Endothelial cell of umbilical vein (primary cell): Measurements from ENCODE around the gene NSDHL. TPM values are rescaled to one million over a fixed set of nuclear protein-coding genes. Genes with fewer than 3 reads are reported as not detected.

Experiments used
- BruUV-seq: library from RNA; stranded (reverse); fragments of 400-500 nt; replicated peaks from 2 replicates; lab custom pipeline; 2021; lab: Mats Ljungman, UMichigan
- CTCF ChIA-PET: fragments of 300-600, 350-600 bp; sonication (Branson Sonifier 250); formaldehyde crosslinking; loops from one replicate; lab custom pipeline; 2021; ENCODE audit warnings: antibody characterized with exemption, inconsistent platforms; lab: Charles Lee
- POLR2A ChIA-PET: fragments of 300-600, 350-600 bp; sonication (Branson Sonifier 250); formaldehyde crosslinking; loops from one replicate; lab custom pipeline; 2021; ENCODE audit warnings: antibody characterized with exemption, inconsistent platforms; lab: Charles Lee
- DNase-seq: peaks from one replicate; pipeline ENCODE4 v3.0.0-alpha.2; 2011; ENCODE audit warnings: low read depth, low spot score
- FAIRE-seq: peaks from 2 replicates; lab custom pipeline; 2011; peaks lifted over from hg19 to GRCh38; lab: Jason Lieb, UNC
- H2AFZ ChIP-seq: 2 replicates; pipeline ENCODE4 v1.6.0; 2012; ENCODE audit warnings: low read depth, low read length, control low read depth, inconsistent platforms
- H3K27ac ChIP-seq: 2 replicates; pipeline ENCODE4 v1.5.1; 2011; ENCODE audit warnings: low read depth, mild to moderate bottlenecking, control low read depth, low read length, moderate library complexity; ENCODE audit not compliant: insufficient read depth
- H3K27me3 ChIP-seq, 2 experiments: 2 replicates each; pipeline versions ENCODE4 v1.6.0 to v1.6.1; 2011; ENCODE audit warnings: low read length in 2 of 2, mixed read lengths in 1 of 2; ENCODE audit not compliant: control insufficient read depth in 2 of 2, insufficient read depth in 2 of 2
- H3K36me3 ChIP-seq, 2 experiments: 2 replicates in 1 of 2; 3 replicates in 1 of 2; pipeline ENCODE4 v1.5.1; 2011; ENCODE audit warnings: low read length in 2 of 2, mild to moderate bottlenecking in 1 of 2, moderate library complexity in 1 of 2; ENCODE audit not compliant: control insufficient read depth in 2 of 2, insufficient read depth in 2 of 2; ENCODE audit errors: extremely low read depth in 1 of 2
- H3K4me1 ChIP-seq: 3 replicates; pipeline ENCODE4 v1.5.1; 2011; ENCODE audit warnings: mild to moderate bottlenecking, low read length; ENCODE audit not compliant: control insufficient read depth, insufficient read depth; ENCODE audit errors: extremely low read depth
- H3K4me2 ChIP-seq: 2 replicates; pipeline ENCODE4 v1.6.1; 2011; ENCODE audit warnings: low read length, control low read depth, mixed read lengths; ENCODE audit not compliant: insufficient read depth
- H3K4me3 ChIP-seq, 3 experiments: fragments of 200-600 bp in 1 of 3; sonication (generic), shearing (Covaris generic) in 1 of 3; replicated peaks in 1 of 3; 2 replicates each; pipeline ENCODE4 v1.5.1; 2011 to 2016; ENCODE audit warnings: control low read depth in 3 of 3, low read length in 3 of 3, mild to moderate bottlenecking in 2 of 3, inconsistent platforms in 1 of 3, low read depth in 1 of 3, moderate library complexity in 1 of 3; ENCODE audit not compliant: insufficient read depth in 1 of 3
- H3K79me2 ChIP-seq: 2 replicates; pipeline ENCODE4 v1.6.0; 2012; ENCODE audit warnings: low read length, inconsistent platforms; ENCODE audit not compliant: control insufficient read depth, insufficient read depth
- H3K9ac ChIP-seq: replicated peaks from 2 replicates; pipeline ENCODE3; 2011; ENCODE audit warnings: low read length, control low read depth; ENCODE audit not compliant: insufficient read depth; ENCODE audit errors: extremely low read depth
- H3K9me1 ChIP-seq: replicated peaks from 3 replicates; pipeline ENCODE4 v1.6.0; 2011; ENCODE audit warnings: mild to moderate bottlenecking, low read length; ENCODE audit not compliant: control insufficient read depth, insufficient read depth; ENCODE audit errors: extremely low read depth
- H3K9me3 ChIP-seq: replicated peaks from 2 replicates; pipeline ENCODE4 v1.5.1; 2012; ENCODE audit warnings: low read length, inconsistent platforms; ENCODE audit not compliant: control insufficient read depth, insufficient read depth
- H4K20me1 ChIP-seq: replicated peaks from 2 replicates; pipeline ENCODE3; 2011; ENCODE audit warnings: mild to moderate bottlenecking, low read length; ENCODE audit not compliant: control insufficient read depth, insufficient read depth; ENCODE audit errors: extremely low read depth
- CTCF ChIP-seq, 2 donors: IDR thresholded peaks; 1 replicate in 1 of 2; 2 replicates in 1 of 2; pipeline ENCODE4 v1.5.1; 2011; ENCODE audit warnings: low read length in 2 of 2, mild to moderate bottlenecking in 2 of 2, moderate library complexity in 2 of 2, control low read depth in 1 of 2, inconsistent platforms in 1 of 2, low read depth in 1 of 2; ENCODE audit not compliant: insufficient read depth in 1 of 2; ENCODE audit errors: extremely low read depth in 1 of 2
- EZH2 ChIP-seq: IDR thresholded peaks from 2 replicates; pipeline ENCODE4 v1.6.1; 2012; ENCODE audit warnings: borderline replicate concordance, low read depth, mild to moderate bottlenecking, moderate library complexity, low read length, inconsistent platforms; ENCODE audit not compliant: severe bottlenecking
- FOS ChIP-seq: IDR thresholded peaks from 2 replicates; pipeline ENCODE4 v1.6.1; 2011; ENCODE audit warnings: mild to moderate bottlenecking, low read length, moderate library complexity, borderline replicate concordance; ENCODE audit not compliant: insufficient read depth
- GATA2 ChIP-seq: IDR thresholded peaks from 2 replicates; pipeline ENCODE4 v1.7.0; 2011; ENCODE audit warnings: low read depth, mild to moderate bottlenecking, moderate library complexity, mixed read lengths, low read length; ENCODE audit not compliant: insufficient read length, insufficient read depth
- JUN ChIP-seq: IDR thresholded peaks from 2 replicates; pipeline ENCODE4 v1.6.1; 2011; ENCODE audit warnings: borderline replicate concordance, low read depth; ENCODE audit not compliant: insufficient read length, insufficient read depth
- MYC ChIP-seq: IDR thresholded peaks from one replicate; pipeline ENCODE4 v1.6.1; 2011; ENCODE audit warnings: mild to moderate bottlenecking, low read depth, low read length
- POLR2A ChIP-seq: IDR thresholded peaks from 2 replicates; pipeline ENCODE4 v1.6.1; 2012; ENCODE audit warnings: low read depth, mild to moderate bottlenecking, control low read depth, low read length
- POLR2AphosphoS5 ChIP-seq: IDR thresholded peaks from 2 replicates; pipeline ENCODE4 v1.6.1; 2012; ENCODE audit warnings: low read depth, mild to moderate bottlenecking, control low read depth, low read length, moderate library complexity; ENCODE audit not compliant: insufficient read depth
- dilution Hi-C: fragments of 300-500 bp; cut with MboI; formaldehyde crosslinking; loops from one replicate; pipeline ENCODE4 v1.15.0; 2019; ENCODE audit warnings: low sequenced_read_pairs; ENCODE audit not compliant: extremely low pct_ligation_motif_present
- intact Hi-C: fragments of 100-400 bp; cut with micrococcal nuclease; formaldehyde crosslinking; loops from one replicate; pipeline ENCODE4 v1.10.0; 2022
- polyA plus RNA-seq, 4 experiments: library from polyadenylated mRNA; depleted of rRNA in 3 of 4; stranded (reverse) in 3 of 4; unstranded in 1 of 4; fragments of >200 nt; gene quantifications; 2 replicates each; pipeline versions ENCODE4 v1.2.1 to v1.2.3, GENCODE V29; 2011 to 2012; ENCODE audit warnings: missing spikeins in 1 of 4
- total RNA-seq: library from RNA; stranded (reverse); gene quantifications from 2 replicates; pipeline ENCODE4 v1.2.3, GENCODE V29; 2021
- TF ChIP-seq, protein P1 (sequence below): IDR thresholded peaks from 2 replicates; pipeline ENCODE4 v1.6.1; 2011; ENCODE audit not compliant: insufficient read depth, insufficient read length

NSDHL gene
- total and polyA plus RNA-seq, 2 donors (not counting 3 experiments of a cell fraction or from before 2014, with no cell fraction given) = 40.0 to 43.7 TPM

DNA sequence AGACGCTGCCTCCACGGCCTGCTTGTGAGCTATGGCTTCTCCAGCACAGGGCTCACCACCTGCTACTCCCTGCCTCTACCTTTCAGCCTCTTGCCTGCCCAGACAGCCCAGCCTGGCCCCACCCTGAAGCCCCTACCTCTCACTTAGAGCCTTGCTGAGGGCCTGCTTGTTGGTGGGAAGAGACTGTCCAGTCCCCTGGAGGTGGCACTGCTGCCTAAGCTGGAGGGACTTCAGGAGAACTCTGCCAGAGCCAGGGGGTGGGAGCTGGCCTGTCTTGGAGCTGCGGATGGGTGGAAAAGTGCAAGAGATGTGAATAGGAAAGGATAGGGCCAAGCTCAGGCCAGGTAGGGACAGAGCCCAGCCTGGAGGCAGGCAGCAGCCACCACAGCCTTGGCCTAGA is 64.3 kb downstream of the NSDHL start:
- Histone ChIP-seq H3K4me1 (peaks cover 21% of the 10 kb centered on the region), H3K9ac (no peak overlapping the region), H4K20me1 (no peaks in the 10 kb centered on the region), H3K79me2 (peaks cover 9% of the 10 kb centered on the region), H3K4me2 (no peak overlapping the region), H3K27me3 (no peaks in the 10 kb centered on the region), H3K9me1 (no peaks in the 10 kb centered on the region), H3K27ac (no peak overlapping the region), H3K9me3 (no peaks in the 10 kb centered on the region), H3K4me3 (no peak overlapping the region), H3K36me3 (no peaks in the 10 kb centered on the region), H2AFZ (no peak overlapping the region)
- DNase-seq (no peak), FAIRE-seq (no peak)
- ChIA-PET CTCF (no interaction called here), POLR2A (no interaction called here)
- dilution Hi-C loops = no loop called here
- intact Hi-C loops = no loop called here
- BruUV-seq = no TSS peak
- TF ChIP-seq, protein P1, sequence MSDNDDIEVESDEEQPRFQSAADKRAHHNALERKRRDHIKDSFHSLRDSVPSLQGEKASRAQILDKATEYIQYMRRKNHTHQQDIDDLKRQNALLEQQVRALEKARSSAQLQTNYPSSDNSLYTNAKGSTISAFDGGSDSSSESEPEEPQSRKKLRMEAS = no peak
- TF ChIP-seq EZH2 = no peak
- no peak for TF ChIP-seq POLR2A
- TF ChIP-seq GATA2 = no peak
- no peak for TF ChIP-seq FOS
- TF ChIP-seq JUN = no peak
- TF ChIP-seq CTCF (IDR thresholded peaks at IDR 0.05; ENCODE audit: extremely low read depth in 1 of 2, insufficient read depth in 1 of 2, low read depth in 1 of 2, low read length in 2 of 2) = no peak
- TF ChIP-seq MYC = no peak
- no peak for TF ChIP-seq POLR2AphosphoS5
